GM18861 (cell line): ENCODE results near the gene PIP4K2A.
A peak's percentile ranks its signal among the peaks of the same experiment; 100 is the strongest.

Experiments
- ATAC-seq: cut with Tn5 transposase; IDR thresholded peaks from one replicate; pipeline ENCODE4 v1.9.1; 2021; ENCODE audit not compliant: unreplicated experiment

The PIP4K2A gene

GRCh38 chr10:22622242-22622806 lies 92.1 kb downstream of the PIP4K2A start:
- ATAC-seq: no peak

- ATAC-seq: no peak
Measured at GRCh38 chr10:22621726-22622125, 92.7 kb downstream of the PIP4K2A start.

GRCh38 chr10:22620929-22621328 lies 93.4 kb downstream of the PIP4K2A start:
- no peak for ATAC-seq

GRCh38 chr10:22620140-22620857 lies 94.1 kb downstream of the PIP4K2A start:
- ATAC-seq: no peak

- no peak for ATAC-seq
Measured at GRCh38 chr10:22619101-22619500, 95.3 kb downstream of the PIP4K2A start.

- ATAC-seq: no peak
Measured at GRCh38 chr10:22618078-22618785, 96.1 kb downstream of the PIP4K2A start.

- no peak for ATAC-seq
Measured at GRCh38 chr10:22617516-22617915, 96.9 kb downstream of the PIP4K2A start.

GRCh38 chr10:22617051-22617450 lies 97.3 kb downstream of the PIP4K2A start:
- no peak for ATAC-seq

GRCh38 chr10:22615819-22616499 lies 98.4 kb downstream of the PIP4K2A start:
- ATAC-seq: peak; percentile 47

GRCh38 chr10:22615101-22615500 lies 99.3 kb downstream of the PIP4K2A start:
- ATAC-seq: no peak

- ATAC-seq: no peak
Measured at GRCh38 chr10:22613011-22613410, 101.4 kb downstream of the PIP4K2A start.

GRCh38 chr10:22612318-22612717 lies 102.1 kb downstream of the PIP4K2A start:
- ATAC-seq: no peak

GRCh38 chr10:22611425-22612115 lies 102.8 kb downstream of the PIP4K2A start:
- ATAC-seq: peak; percentile 44

- ATAC-seq: no peak
Measured at GRCh38 chr10:22610610-22611009, 103.8 kb downstream of the PIP4K2A start.

GRCh38 chr10:22609719-22610465 lies 104.5 kb downstream of the PIP4K2A start:
- ATAC-seq: no peak

- ATAC-seq: no peak
Measured at GRCh38 chr10:22609251-22609650, 105.1 kb downstream of the PIP4K2A start.

GRCh38 chr10:22607261-22607660 lies 107.1 kb downstream of the PIP4K2A start:
- no peak for ATAC-seq

GRCh38 chr10:22606164-22606614 lies 108.2 kb downstream of the PIP4K2A start:
- ATAC-seq: peak; percentile 89

- ATAC-seq: peak; percentile 35
Measured at GRCh38 chr10:22605168-22605567, 109.2 kb downstream of the PIP4K2A start.
